Erythroblast (primary cell): ENCODE data around the gene PDE7B.

Experiments used
- GATA1 ChIP-seq: IDR thresholded peaks from 2 replicates; pipeline ENCODE4 v1.6.1; 2011; ENCODE audit warnings: low read depth, mild to moderate bottlenecking, control low read depth, low read length, moderate library complexity
- POLR2A ChIP-seq: IDR thresholded peaks from 2 replicates; pipeline ENCODE4 v1.6.1; 2011; ENCODE audit warnings: mild to moderate bottlenecking, low read length

- no peak for TF ChIP-seq POLR2A
- no peak for TF ChIP-seq GATA1
Measured at GRCh38 chr6:136123468-136123867, 272.0 kb downstream of the PDE7B start.
